Duodenal mucosa (tissue), 2 donors: ENCODE results near the gene PRKAR1B.

Experiments
- H3K27ac ChIP-seq: one replicate; pipeline ENCODE4 v1.7.0; 2013; ENCODE audit warnings: low read depth, low read length
- H3K27me3 ChIP-seq, 2 donors: one replicate each; pipeline ENCODE4 v1.7.0; 2013; ENCODE audit warnings: low read length in 2 of 2, control low read depth in 1 of 2; ENCODE audit not compliant: insufficient read depth in 2 of 2, control insufficient read depth in 1 of 2
- H3K36me3 ChIP-seq, 2 donors: one replicate each; pipeline ENCODE4 v1.7.0; 2013; ENCODE audit warnings: low read length in 2 of 2, control low read depth in 1 of 2; ENCODE audit not compliant: insufficient read depth in 2 of 2, control insufficient read depth in 1 of 2
- H3K4me1 ChIP-seq, 2 donors: one replicate each; pipeline ENCODE4 v1.7.0; 2013; ENCODE audit warnings: low read length in 2 of 2, control low read depth in 1 of 2; ENCODE audit not compliant: insufficient read depth in 2 of 2, control insufficient read depth in 1 of 2
- H3K4me3 ChIP-seq, 2 donors: one replicate each; pipeline ENCODE4 v1.7.0; 2013; ENCODE audit warnings: low read length in 2 of 2, low read depth in 1 of 2
- H3K9ac ChIP-seq, 2 donors: one replicate each; pipeline ENCODE4 v1.7.0; 2013; ENCODE audit warnings: low read length in 2 of 2, low read depth in 1 of 2
- H3K9me3 ChIP-seq, 2 donors: one replicate each; pipeline ENCODE4 v1.7.0; 2013; ENCODE audit warnings: low read length in 2 of 2, control low read depth in 1 of 2; ENCODE audit not compliant: control insufficient read depth in 1 of 2

Gene PRKAR1B

GRCh38 chr7:542713-543500 lies 184.2 kb downstream of the PRKAR1B start:
- H3K4me3 ChIP-seq: no peak overlapping the region
- no peaks in the 10 kb centered on the region for H3K27me3 ChIP-seq
- H3K36me3 ChIP-seq: no peaks in the 10 kb centered on the region
- H3K4me1 ChIP-seq: peaks cover 15 to 17% of the 10 kb centered on the region in 2 donors
- H3K9ac ChIP-seq: no peak overlapping the region
- H3K9me3 ChIP-seq: peaks cover 0 to 4% of the 10 kb centered on the region in 2 donors
- no peak overlapping the region for H3K27ac ChIP-seq

DNA sequence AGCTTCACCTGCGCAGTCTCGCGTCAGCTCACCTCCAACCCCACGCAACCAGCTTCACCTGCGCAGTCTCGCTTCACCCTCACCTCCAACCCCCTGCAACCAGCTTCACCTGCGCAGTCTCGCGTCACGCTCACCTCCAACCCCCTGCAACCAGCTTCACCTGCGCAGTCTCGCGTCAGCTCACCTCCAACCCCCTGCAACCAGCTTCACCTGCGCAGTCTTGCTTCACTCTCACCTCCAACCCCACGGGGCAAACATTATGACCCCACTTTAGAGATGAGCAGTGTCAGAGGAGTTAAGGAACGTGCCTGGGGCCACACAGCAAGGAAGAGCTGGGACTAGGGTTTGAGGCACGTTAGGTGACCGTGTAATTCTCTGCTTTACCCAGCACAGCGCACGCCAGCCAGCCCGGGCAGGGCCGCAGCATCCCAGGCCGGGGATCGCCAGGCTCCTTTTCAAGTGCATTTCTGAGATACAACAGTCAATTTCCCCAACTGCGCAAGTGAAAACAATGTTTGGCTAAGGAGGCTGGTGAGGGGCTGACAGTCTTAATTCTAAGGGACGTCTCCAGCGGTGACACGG lies 184.9 kb downstream of the PRKAR1B start:
- Histone ChIP-seq H3K4me1 (peaks cover 19 to 20% of the 10 kb centered on the region in 2 donors), H3K27me3 (no peaks in the 10 kb centered on the region), H3K36me3 (no peaks in the 10 kb centered on the region), H3K4me3 (no peak overlapping the region), H3K9ac (no peak overlapping the region), H3K27ac (no peak overlapping the region), H3K9me3 (peaks cover 0 to 4% of the 10 kb centered on the region in 2 donors)

DNA sequence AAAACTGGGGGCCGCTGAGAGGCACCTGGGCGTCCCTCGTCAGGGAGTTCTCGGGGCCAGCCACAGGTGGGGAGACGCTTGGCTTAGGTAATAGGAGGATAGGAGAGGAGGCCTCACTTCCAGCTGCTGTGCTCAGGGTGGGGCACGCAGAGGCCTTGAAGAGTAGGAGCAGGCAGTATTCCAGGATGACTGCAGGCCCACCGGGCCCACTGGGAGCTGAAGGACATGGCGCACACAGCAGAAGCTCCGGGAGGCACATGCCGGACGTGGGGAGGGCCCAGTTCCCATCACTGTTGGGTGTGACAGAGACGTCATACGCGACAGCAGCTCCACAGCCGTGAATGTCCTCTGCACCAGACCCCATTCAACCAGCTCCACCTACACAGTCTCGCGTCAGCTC lies 185.4 kb downstream of the PRKAR1B start:
- Histone ChIP-seq H3K27me3 (no peaks in the 10 kb centered on the region), H3K4me1 (peaks cover 19 to 20% of the 10 kb centered on the region in 2 donors), H3K9ac (no peak overlapping the region), H3K36me3 (no peaks in the 10 kb centered on the region), H3K9me3 (peaks cover 0 to 4% of the 10 kb centered on the region in 2 donors), H3K27ac (no peak overlapping the region), H3K4me3 (no peak overlapping the region)

DNA sequence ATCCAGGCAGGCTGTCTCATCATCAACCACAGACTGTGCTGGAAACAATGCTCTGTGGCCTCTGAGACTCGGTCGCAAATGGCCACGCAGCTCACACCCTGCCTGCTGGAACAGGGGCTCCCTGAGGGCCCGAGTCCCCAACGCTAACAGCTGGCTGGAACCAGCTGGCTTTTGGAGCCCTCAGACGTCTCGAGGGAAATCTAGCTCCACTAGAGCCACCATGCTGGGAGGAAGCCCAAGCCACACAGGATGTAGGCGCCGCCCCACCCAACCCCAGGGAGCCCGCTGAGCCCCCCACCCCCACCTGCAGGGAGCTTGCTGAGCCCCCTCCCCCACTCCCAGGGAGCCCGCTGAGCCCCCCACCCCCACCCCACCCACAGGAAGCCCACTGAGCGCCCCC lies 186.1 kb downstream of the PRKAR1B start:
- no peak overlapping the region for H3K9ac ChIP-seq
- H3K36me3 ChIP-seq: no peaks in the 10 kb centered on the region
- peaks cover 0 to 4% of the 10 kb centered on the region in 2 donors for H3K9me3 ChIP-seq
- H3K4me3 ChIP-seq: no peak overlapping the region
- H3K27me3 ChIP-seq: no peaks in the 10 kb centered on the region
- no peak overlapping the region for H3K27ac ChIP-seq
- peaks cover 19 to 20% of the 10 kb centered on the region in 2 donors for H3K4me1 ChIP-seq

DNA sequence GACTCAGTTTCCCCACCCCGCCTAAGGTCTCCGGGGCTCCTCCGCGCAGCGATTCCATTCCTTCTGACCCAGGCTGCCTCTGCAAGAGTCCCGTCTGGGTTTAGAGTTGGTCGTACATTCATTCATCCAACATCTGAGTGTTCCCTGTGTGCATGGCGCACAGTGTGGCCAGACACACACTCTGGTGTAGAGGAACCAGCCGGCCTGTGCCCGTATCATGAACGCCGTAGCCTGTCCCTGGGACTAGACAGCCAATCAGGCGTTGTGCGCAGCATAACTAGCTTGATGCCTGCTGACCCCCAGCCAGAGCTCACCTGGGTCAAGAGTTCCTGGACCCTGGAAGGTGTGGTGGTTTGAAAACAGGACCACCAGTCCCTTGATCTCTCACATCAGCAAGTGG lies 186.5 kb downstream of the PRKAR1B start:
- Histone ChIP-seq H3K9ac (no peak overlapping the region), H3K4me3 (no peak overlapping the region), H3K27ac (no peak overlapping the region), H3K27me3 (no peaks in the 10 kb centered on the region), H3K36me3 (no peaks in the 10 kb centered on the region), H3K4me1 (peaks cover 19 to 20% of the 10 kb centered on the region in 2 donors), H3K9me3 (peaks cover 0 to 4% of the 10 kb centered on the region in 2 donors)

DNA sequence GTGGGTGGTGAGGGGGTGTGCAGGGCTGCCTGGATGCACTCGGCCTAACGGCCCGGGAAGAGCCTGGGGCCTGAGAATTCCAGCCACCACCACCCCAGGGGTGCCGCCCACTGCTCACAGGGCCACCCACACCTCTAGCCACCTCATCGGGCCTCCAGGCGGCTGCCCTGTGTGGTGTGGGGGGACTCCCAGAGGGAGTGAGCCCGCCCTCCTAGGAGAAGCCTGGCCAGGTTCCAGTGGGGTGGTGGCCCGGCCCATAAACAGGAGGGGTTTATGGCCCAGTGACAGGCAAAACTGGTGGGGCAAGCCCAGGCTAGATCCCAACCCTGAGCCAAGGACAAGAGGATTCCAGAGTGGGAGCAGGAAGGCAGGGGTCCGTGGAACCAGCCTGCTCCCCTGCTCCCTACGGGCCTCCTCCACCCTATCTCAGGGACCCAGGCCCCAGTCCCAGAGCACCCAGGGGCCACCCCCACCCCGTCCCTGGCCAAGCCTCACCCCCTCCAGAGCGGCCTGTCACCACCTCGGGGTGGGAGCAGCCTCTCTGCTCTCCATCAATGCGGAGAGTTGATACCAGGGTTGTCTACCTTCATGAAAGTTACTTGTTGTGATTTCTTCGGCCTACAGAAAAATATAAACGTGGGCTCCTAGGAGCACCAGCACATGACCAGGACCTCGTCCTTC lies 187.2 kb downstream of the PRKAR1B start:
- peak overlapping the region; percentile 42 for H3K27ac ChIP-seq
- no peak overlapping the region for H3K9ac ChIP-seq
- peaks cover 19 to 20% of the 10 kb centered on the region in 2 donors for H3K4me1 ChIP-seq

GRCh38 chr7:538764-539685 lies 188.1 kb downstream of the PRKAR1B start:
- no peak overlapping the region for H3K4me3 ChIP-seq
- H3K9ac ChIP-seq: peak overlapping the region; percentile 51 to 56
- peak overlapping the region; percentile 20 for H3K27ac ChIP-seq
- peaks cover 0 to 4% of the 10 kb centered on the region in 2 donors for H3K9me3 ChIP-seq
- no peaks in the 10 kb centered on the region for H3K36me3 ChIP-seq
- peaks cover 19 to 20% of the 10 kb centered on the region in 2 donors for H3K4me1 ChIP-seq
- no peaks in the 10 kb centered on the region for H3K27me3 ChIP-seq

More for the DNA sequence above, 187.2 kb downstream of the PRKAR1B start:
- no peaks in the 10 kb centered on the region for H3K36me3 ChIP-seq
- H3K27me3 ChIP-seq: no peaks in the 10 kb centered on the region
- peaks cover 0 to 4% of the 10 kb centered on the region in 2 donors for H3K9me3 ChIP-seq
- H3K4me3 ChIP-seq: no peak overlapping the region

GRCh38 chr7:537911-538634 lies 189.0 kb downstream of the PRKAR1B start:
- Histone ChIP-seq H3K4me3 (no peak overlapping the region), H3K9me3 (peaks cover 0 to 4% of the 10 kb centered on the region in 2 donors), H3K4me1 (peaks cover 19 to 20% of the 10 kb centered on the region in 2 donors), H3K9ac (peak overlapping the region; percentile 56 to 60), H3K27me3 (no peaks in the 10 kb centered on the region), H3K36me3 (no peaks in the 10 kb centered on the region), H3K27ac (peak overlapping the region; percentile 14)

GRCh38 chr7:536231-536630 lies 190.8 kb downstream of the PRKAR1B start:
- no peak overlapping the region for H3K27ac ChIP-seq
- no peak overlapping the region for H3K4me3 ChIP-seq
- no peak overlapping the region for H3K9ac ChIP-seq
- peaks cover 19 to 20% of the 10 kb centered on the region in 2 donors for H3K4me1 ChIP-seq
- H3K36me3 ChIP-seq: no peaks in the 10 kb centered on the region
- H3K27me3 ChIP-seq: peaks cover 0 to 4% of the 10 kb centered on the region in 2 donors
- peaks cover 0 to 4% of the 10 kb centered on the region in 2 donors for H3K9me3 ChIP-seq
